Transverse colon (tissue), 3 donors: ENCODE measurements around the gene FAM204A.

Source experiments
- CTCF ChIP-seq, 5 experiments: fragments of 200-600 bp in 3 of 5; fragments of 450-650 bp in 2 of 5; sonication (generic) in 3 of 5; IDR thresholded peaks; 1 replicate in 2 of 5; 2 replicates in 3 of 5; pipeline ENCODE4 v1.5.1; 2016 to 2017; ENCODE audit warnings: antibody characterized with exemption in 5 of 5, inconsistent platforms in 3 of 5, mild to moderate bottlenecking in 2 of 5, moderate library complexity in 1 of 5
- EP300 ChIP-seq: sonication (generic); formaldehyde crosslinking; IDR thresholded peaks from one replicate; pipeline ENCODE4 v1.6.1; 2017; ENCODE audit warnings: antibody characterized with exemption, low read depth
- POLR2A ChIP-seq: fragments of 450-650 bp; IDR thresholded peaks from one replicate; pipeline ENCODE4 v1.6.1; 2016; ENCODE audit warnings: antibody characterized with exemption, mild to moderate bottlenecking, moderate library complexity

GRCh38 chr10:118321724-118322575 is 20.2 kb downstream of the FAM204A start:
- TF ChIP-seq CTCF (IDR thresholded peaks at IDR 0.05) (no peak), POLR2A (no peak), EP300 (no peak)
